GM23338 (cell line): ENCODE results near the gene USP8.

ENCODE experiments used
- CREB1 ChIP-seq: fragments of 250-450 bp; sonication (Bioruptor Pico); IDR thresholded peaks from 2 replicates; pipeline ENCODE4 v1.5.0; 2020; ENCODE audit warnings: low read depth, mild to moderate bottlenecking, moderate library complexity
- ETS1 ChIP-seq: IDR thresholded peaks from 2 replicates; pipeline ENCODE4 v1.6.1; 2016; ENCODE audit warnings: antibody characterized with exemption
- EZH2 ChIP-seq: fragments of 200-600 bp; sonication (generic); IDR thresholded peaks from one replicate; pipeline ENCODE4 v1.8.0; 2017; ENCODE audit warnings: antibody characterized with exemption, mild to moderate bottlenecking, low read depth; ENCODE audit not compliant: unreplicated experiment
- EZH2phosphoT487 ChIP-seq: fragments of 200-600 bp; sonication (generic); IDR thresholded peaks from one replicate; pipeline ENCODE4 v1.8.1; 2018; ENCODE audit warnings: antibody characterized with exemption; ENCODE audit not compliant: unreplicated experiment
- POLR2AphosphoS5 ChIP-seq: IDR thresholded peaks from 2 replicates; pipeline ENCODE4 v1.6.1; 2016; ENCODE audit warnings: antibody characterized with exemption, low read depth
- TF ChIP-seq, protein P1 (sequence below): IDR thresholded peaks from one replicate; pipeline ENCODE4 v1.6.1; 2018; ENCODE audit warnings: antibody characterized with exemption; ENCODE audit not compliant: unreplicated experiment
- TF ChIP-seq, protein P2 (sequence below), 2 experiments: fragments of 200-600 bp in 1 of 2; sonication (generic) in 1 of 2; conservative IDR thresholded peaks; 2 replicates each; pipeline versions ENCODE4 v1.5.1 to v1.6.1; 2016 to 2017; ENCODE audit warnings: antibody characterized with exemption in 2 of 2, low read depth in 2 of 2, mild to moderate bottlenecking in 2 of 2, moderate library complexity in 1 of 2
- TF ChIP-seq, protein P3 (sequence below): fragments of 250-450 bp; sonication (Bioruptor Pico); IDR thresholded peaks from 2 replicates; pipeline ENCODE4 v1.5.0; 2020; ENCODE audit warnings: mild to moderate bottlenecking, moderate library complexity

DNA sequence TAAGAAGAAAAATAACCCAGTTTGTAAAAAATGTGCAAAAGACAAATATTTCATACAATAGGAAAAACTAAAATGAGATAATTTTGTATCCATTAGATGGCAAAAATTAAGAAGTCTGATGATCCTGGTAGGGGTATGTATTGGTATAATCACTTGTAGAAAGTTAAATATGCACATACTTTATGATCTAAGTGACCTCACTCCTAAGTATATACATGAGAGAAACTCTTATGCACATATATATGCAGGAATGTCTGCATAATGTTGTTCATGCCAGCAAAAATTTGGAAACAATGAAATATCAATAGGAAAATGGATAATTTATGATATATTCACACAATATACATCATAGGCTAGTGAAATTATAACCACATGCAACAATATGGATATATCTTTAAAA is 88.8 kb downstream of the USP8 start:
- TF ChIP-seq, protein P1, sequence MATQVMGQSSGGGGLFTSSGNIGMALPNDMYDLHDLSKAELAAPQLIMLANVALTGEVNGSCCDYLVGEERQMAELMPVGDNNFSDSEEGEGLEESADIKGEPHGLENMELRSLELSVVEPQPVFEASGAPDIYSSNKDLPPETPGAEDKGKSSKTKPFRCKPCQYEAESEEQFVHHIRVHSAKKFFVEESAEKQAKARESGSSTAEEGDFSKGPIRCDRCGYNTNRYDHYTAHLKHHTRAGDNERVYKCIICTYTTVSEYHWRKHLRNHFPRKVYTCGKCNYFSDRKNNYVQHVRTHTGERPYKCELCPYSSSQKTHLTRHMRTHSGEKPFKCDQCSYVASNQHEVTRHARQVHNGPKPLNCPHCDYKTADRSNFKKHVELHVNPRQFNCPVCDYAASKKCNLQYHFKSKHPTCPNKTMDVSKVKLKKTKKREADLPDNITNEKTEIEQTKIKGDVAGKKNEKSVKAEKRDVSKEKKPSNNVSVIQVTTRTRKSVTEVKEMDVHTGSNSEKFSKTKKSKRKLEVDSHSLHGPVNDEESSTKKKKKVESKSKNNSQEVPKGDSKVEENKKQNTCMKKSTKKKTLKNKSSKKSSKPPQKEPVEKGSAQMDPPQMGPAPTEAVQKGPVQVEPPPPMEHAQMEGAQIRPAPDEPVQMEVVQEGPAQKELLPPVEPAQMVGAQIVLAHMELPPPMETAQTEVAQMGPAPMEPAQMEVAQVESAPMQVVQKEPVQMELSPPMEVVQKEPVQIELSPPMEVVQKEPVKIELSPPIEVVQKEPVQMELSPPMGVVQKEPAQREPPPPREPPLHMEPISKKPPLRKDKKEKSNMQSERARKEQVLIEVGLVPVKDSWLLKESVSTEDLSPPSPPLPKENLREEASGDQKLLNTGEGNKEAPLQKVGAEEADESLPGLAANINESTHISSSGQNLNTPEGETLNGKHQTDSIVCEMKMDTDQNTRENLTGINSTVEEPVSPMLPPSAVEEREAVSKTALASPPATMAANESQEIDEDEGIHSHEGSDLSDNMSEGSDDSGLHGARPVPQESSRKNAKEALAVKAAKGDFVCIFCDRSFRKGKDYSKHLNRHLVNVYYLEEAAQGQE = no peak
- TF ChIP-seq, protein P2, sequence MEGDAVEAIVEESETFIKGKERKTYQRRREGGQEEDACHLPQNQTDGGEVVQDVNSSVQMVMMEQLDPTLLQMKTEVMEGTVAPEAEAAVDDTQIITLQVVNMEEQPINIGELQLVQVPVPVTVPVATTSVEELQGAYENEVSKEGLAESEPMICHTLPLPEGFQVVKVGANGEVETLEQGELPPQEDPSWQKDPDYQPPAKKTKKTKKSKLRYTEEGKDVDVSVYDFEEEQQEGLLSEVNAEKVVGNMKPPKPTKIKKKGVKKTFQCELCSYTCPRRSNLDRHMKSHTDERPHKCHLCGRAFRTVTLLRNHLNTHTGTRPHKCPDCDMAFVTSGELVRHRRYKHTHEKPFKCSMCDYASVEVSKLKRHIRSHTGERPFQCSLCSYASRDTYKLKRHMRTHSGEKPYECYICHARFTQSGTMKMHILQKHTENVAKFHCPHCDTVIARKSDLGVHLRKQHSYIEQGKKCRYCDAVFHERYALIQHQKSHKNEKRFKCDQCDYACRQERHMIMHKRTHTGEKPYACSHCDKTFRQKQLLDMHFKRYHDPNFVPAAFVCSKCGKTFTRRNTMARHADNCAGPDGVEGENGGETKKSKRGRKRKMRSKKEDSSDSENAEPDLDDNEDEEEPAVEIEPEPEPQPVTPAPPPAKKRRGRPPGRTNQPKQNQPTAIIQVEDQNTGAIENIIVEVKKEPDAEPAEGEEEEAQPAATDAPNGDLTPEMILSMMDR (conservative IDR thresholded peaks at IDR 0.05; ENCODE audit: low read depth in 2 of 2) = no peak
- no peak for TF ChIP-seq POLR2AphosphoS5
- no peak for TF ChIP-seq EZH2
- TF ChIP-seq, protein P3, sequence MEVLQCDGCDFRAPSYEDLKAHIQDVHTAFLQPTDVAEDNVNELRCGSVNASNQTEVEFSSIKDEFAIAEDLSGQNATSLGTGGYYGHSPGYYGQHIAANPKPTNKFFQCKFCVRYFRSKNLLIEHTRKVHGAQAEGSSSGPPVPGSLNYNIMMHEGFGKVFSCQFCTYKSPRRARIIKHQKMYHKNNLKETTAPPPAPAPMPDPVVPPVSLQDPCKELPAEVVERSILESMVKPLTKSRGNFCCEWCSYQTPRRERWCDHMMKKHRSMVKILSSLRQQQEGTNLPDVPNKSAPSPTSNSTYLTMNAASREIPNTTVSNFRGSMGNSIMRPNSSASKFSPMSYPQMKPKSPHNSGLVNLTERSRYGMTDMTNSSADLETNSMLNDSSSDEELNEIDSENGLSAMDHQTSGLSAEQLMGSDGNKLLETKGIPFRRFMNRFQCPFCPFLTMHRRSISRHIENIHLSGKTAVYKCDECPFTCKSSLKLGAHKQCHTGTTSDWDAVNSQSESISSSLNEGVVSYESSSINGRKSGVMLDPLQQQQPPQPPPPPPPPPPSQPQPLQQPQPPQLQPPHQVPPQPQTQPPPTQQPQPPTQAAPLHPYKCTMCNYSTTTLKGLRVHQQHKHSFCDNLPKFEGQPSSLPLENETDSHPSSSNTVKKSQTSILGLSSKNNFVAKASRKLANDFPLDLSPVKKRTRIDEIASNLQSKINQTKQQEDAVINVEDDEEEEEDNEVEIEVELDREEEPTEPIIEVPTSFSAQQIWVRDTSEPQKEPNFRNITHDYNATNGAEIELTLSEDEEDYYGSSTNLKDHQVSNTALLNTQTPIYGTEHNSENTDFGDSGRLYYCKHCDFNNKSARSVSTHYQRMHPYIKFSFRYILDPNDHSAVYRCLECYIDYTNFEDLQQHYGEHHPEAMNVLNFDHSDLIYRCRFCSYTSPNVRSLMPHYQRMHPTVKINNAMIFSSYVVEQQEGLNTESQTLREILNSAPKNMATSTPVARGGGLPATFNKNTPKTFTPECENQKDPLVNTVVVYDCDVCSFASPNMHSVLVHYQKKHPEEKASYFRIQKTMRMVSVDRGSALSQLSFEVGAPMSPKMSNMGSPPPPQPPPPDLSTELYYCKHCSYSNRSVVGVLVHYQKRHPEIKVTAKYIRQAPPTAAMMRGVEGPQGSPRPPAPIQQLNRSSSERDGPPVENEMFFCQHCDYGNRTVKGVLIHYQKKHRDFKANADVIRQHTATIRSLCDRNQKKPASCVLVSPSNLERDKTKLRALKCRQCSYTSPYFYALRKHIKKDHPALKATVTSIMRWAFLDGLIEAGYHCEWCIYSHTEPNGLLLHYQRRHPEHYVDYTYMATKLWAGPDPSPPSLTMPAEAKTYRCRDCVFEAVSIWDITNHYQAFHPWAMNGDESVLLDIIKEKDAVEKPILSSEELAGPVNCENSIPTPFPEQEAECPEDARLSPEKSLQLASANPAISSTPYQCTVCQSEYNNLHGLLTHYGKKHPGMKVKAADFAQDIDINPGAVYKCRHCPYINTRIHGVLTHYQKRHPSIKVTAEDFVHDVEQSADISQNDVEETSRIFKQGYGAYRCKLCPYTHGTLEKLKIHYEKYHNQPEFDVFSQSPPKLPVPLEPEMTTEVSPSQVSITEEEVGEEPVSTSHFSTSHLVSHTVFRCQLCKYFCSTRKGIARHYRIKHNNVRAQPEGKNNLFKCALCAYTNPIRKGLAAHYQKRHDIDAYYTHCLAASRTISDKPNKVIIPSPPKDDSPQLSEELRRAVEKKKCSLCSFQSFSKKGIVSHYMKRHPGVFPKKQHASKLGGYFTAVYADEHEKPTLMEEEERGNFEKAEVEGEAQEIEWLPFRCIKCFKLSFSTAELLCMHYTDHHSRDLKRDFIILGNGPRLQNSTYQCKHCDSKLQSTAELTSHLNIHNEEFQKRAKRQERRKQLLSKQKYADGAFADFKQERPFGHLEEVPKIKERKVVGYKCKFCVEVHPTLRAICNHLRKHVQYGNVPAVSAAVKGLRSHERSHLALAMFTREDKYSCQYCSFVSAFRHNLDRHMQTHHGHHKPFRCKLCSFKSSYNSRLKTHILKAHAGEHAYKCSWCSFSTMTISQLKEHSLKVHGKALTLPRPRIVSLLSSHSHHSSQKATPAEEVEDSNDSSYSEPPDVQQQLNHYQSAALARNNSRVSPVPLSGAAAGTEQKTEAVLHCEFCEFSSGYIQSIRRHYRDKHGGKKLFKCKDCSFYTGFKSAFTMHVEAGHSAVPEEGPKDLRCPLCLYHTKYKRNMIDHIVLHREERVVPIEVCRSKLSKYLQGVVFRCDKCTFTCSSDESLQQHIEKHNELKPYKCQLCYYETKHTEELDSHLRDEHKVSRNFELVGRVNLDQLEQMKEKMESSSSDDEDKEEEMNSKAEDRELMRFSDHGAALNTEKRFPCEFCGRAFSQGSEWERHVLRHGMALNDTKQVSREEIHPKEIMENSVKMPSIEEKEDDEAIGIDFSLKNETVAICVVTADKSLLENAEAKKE (CRISPR knock-in tag) = no peak
- no peak for TF ChIP-seq EZH2phosphoT487
- TF ChIP-seq CREB1 (CRISPR knock-in tag) = no peak
- TF ChIP-seq ETS1 = no peak
